ENCODE results near the gene TMEM14C. TPM values are rescaled to one million over a fixed set of nuclear protein-coding genes. Genes with fewer than 3 reads are reported as not detected.

Gene TMEM14C
- 138 to 158 TPM (median 155 TPM) in 5 replicates for total RNA-seq (2022; extraction: Qiagen RNA extraction; ENCODE audit: low read depth)

DNA sequence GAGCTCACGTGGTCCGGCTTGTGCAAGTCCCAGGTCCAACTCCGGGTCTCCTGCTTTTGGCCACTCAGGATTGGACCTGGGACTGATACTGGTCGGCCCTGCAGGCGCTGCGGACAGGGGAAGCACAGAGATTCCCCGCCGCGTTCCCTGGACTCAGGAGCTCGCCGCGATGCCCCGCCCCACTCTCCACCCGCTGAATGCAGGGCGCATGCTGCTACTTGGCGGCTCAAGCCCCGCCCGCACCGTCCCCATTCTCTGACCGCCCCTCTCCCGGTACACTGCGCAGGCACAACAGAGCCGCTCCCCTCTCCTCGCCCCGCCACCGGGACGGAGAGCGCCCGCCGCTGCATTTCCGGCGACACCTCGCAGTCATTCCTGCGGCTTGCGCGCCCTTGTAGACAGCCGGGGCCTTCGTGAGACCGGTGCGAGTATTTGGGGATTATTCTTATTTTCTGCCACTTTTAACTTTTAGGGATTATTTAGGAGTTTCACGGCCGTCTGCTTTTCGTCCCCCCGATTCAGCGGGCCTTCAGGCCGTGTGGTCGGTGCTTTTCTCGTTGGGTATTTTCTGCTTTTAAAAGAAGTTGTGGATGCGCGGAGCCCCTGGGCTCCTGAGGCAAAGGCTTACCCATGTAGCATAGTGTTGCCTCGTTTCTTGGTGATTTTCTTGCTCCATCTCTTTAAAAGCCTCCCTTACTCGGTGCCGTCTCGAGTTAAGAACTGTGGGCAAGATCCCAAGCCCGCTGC is at the start of gene TMEM14C:
Gene TMEM14C, plus strand, starts transcription at position 251 of the 747 bp plus-strand sequence. CDS start 1,544 bp downstream, outside the sequence.

DNA sequence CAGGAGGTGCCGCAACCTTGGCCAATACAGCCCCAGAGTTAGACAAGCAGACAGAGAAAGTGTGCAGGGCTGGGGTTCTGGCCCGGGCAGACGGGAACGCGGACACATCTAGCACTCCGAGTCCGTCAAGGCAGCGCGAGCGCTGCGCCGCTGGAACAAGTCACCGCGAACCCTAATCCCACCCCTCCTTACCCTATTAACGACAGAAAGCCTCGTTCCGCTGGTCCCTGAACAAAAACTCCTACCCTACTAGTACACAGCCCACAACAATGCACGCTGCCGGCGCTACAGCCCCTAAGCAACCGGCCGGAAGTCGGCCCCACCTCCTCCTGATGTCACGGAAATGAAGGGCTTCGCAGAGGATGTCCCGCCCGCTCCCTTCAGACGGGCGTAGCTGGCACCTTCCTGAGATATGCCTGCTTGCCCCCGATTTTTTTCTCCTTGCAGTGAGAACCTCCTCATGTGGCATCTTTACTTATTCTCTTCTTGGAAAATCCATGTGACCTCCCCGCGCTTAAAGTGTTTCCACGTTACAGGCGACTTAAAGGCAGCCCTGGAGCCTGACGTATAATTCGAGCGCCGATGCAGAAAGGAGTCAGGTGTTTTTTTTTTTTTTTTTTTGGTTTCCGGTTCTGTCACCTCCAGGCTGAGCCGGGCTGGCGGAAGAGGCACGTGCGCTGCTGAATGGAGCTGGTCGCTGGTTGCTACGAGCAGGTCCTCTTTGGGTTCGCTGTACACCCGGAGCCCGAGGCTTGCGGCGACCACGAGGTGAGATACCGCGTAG is 28.4 kb upstream of the TMEM14C start, which contains the start of the genes C6orf52 and PAK1IP1:
Gene C6orf52, minus strand, starts transcription at position 315 of the 784 bp plus-strand sequence. CDS start 7,066 bp downstream, outside the sequence.
Gene PAK1IP1, plus strand, starts transcription at position 671 of the 784 bp plus-strand sequence. Its CDS starts 14 bp downstream, at position 685.

DNA sequence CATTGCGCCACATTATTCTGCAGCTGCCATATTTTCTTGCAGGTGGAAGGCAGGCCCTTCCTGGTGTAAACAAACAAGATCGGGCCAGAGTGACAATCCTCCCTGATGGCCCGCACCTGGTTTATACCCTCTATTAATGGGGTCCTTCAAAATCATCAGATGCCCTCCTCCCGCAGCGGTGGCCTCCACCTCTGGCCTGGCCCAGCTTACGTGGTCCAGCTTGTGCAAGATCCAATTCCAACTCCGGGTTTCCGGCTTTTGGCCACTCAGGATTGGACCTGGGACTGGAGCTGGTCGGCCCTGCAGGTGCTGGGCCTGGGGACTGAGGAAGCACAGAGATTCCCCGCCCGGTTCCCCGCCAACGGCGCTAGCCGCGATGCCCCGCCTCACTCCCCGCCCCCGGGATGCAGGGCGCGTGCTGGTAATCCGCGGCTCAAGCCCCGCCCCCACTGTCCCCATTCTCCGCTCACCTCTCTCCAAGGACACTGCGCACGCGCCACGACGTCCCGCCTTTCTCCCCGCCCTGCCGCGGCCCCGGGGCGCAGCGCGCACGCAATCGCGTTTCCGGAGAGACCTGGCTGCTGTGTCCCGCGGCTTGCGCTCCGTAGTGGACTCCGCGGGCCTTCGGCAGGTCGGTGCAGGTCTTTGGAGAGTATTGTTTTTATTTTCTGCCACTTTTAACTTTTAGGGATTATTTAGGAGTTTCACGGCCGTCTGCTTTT is 24.5 kb downstream of the TMEM14C start, which contains the start of gene TMEM14B:
Gene TMEM14B, plus strand, starts transcription at position 555 of the 722 bp plus-strand sequence. CDS start 1,441 bp downstream, outside the sequence.

Other genes starting within 250 kb of the TMEM14C start
- gene GCNT2, start 201.7 kb upstream of the TMEM14C start, total RNA-seq (2022; extraction: Qiagen RNA extraction; ENCODE audit: low read depth), result 5.8 to 9.3 TPM (median 7.0 TPM) in 5 replicates
- 1.2 to 2.3 TPM (median 2.1 TPM) in 5 replicates for gene C6orf52, start 28.5 kb upstream of the TMEM14C start, total RNA-seq (2022; extraction: Qiagen RNA extraction; ENCODE audit: low read depth)
- gene PAK1IP1, start 28.1 kb upstream of the TMEM14C start, total RNA-seq (2022; extraction: Qiagen RNA extraction; ENCODE audit: low read depth), result 18.8 to 24.5 TPM (median 22.0 TPM) in 5 replicates
- 134 to 154 TPM (median 143 TPM) in 5 replicates for gene TMEM14B, start 24.7 kb downstream of the TMEM14C start, total RNA-seq (2022; extraction: Qiagen RNA extraction; ENCODE audit: low read depth)
- 0.10 to 0.21 TPM (median 0.14 TPM) in 5 replicates for gene MAK, start 115.5 kb downstream of the TMEM14C start, total RNA-seq (2022; extraction: Qiagen RNA extraction; ENCODE audit: low read depth)
- gene GCM2, start 159.0 kb downstream of the TMEM14C start, total RNA-seq (2022; extraction: Qiagen RNA extraction; ENCODE audit: low read depth), result not detected in 5 replicates
- 1.4 to 2.6 TPM (median 1.6 TPM) in 5 replicates for gene SYCP2L, start 164.0 kb downstream of the TMEM14C start, total RNA-seq (2022; extraction: Qiagen RNA extraction; ENCODE audit: low read depth)